Measurements from ENCODE around the gene FKBP2. TPM values are rescaled to one million over a fixed set of nuclear protein-coding genes. Genes with fewer than 3 reads are reported as not detected.

Gene FKBP2
- total RNA-seq, 4 donors from 2014 or later, result 38.2 to 101 (median 57.8) TPM

GRCh38 chr11:64291752-64292459 is 51.0 kb downstream of the FKBP2 start:
- peaks cover 0 to 23% (median 9%) of the 10 kb centered on the region in 4 donors for H3K4me1 ChIP-seq
- DNase-seq (ENCODE audit: low spot score in 2 of 2), result no peak
- H3K4me3 ChIP-seq, result peak overlapping the region in 2 of 4 donors; percentile 23 to 44
- H3K9me3 ChIP-seq, result no peaks in the 10 kb centered on the region
- H3K27ac ChIP-seq, result no peak overlapping the region
- H3K27me3 ChIP-seq, result peaks cover 0 to 69% of the 10 kb centered on the region in 2 donors
- TF ChIP-seq CTCF (IDR thresholded peaks at IDR 0.05) (no peak), POLR2A (IDR thresholded peaks at IDR 0.05) (no peak), EP300 (IDR thresholded peaks at IDR 0.05) (no peak)
- 0 to 1% methylated on average over 42 to 52 of the region's 96 CpGs for WGBS, 2 donors
- H3K36me3 ChIP-seq, result peaks cover 0 to 18% (median 0%) of the 10 kb centered on the region in 3 donors

DNA sequence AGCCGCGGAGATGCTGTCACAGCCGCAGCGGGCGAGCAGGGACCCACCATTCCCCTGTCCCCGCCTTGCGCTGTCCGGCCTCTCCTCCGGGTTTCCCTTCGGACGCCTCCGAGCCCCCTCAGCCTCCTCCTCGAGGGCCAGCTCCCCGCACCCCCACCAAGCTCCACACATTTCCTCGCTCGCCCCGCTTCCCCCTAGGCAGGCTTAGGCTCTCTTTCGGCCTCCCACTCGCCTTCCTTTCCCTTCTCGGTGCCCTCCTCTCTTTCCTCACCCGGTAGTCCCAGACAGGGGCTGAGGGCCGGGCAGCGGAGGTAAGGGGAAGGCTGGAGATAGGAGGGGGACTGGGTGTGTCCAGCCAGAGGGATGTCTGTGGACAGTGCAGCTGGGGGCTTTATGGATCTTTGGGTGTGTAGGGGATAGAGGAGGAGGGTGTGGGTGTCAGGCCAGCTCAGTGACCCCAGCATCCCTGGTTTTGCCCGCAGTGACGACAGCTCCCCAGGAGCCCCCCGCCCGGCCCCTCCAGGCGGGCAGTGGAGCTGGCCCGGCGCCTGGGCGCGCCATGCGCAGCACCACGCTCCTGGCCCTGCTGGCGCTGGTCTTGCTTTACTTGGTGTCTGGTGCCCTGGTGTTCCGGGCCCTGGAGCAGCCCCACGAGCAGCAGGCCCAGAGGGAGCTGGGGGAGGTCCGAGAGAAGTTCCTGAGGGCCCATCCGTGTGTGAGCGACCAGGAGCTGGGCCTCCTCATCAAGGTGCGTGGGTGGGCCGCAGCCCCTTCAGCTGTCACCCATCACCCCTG is 51.8 kb downstream of the FKBP2 start:
- peak overlapping the region in 2 of 4 donors; percentile 23 to 44 for H3K4me3 ChIP-seq
- H3K27ac ChIP-seq, result no peak overlapping the region
- WGBS, 2 donors, result 23 to 36% methylated on average over 33 to 39 of the region's 42 CpGs
- H3K4me1 ChIP-seq, result peaks cover 0 to 26% (median 9%) of the 10 kb centered on the region in 4 donors
- peaks cover 0 to 76% of the 10 kb centered on the region in 2 donors for H3K27me3 ChIP-seq
- no peaks in the 10 kb centered on the region for H3K9me3 ChIP-seq
- DNase-seq (ENCODE audit: low spot score in 2 of 2), result no peak
- H3K36me3 ChIP-seq, result peaks cover 0 to 18% (median 0%) of the 10 kb centered on the region in 3 donors
- TF ChIP-seq POLR2A (IDR thresholded peaks at IDR 0.05) (no peak), EP300 (IDR thresholded peaks at IDR 0.05) (no peak), CTCF (IDR thresholded peaks at IDR 0.05) (no peak)

Other genes starting within 250 kb of the FKBP2 start
- gene FLRT1, start 205.2 kb upstream of the FKBP2 start, total RNA-seq, result 1 to 10 TPM in 1 of 4 donors, under 1 TPM in 3; 0.39 to 2.1 (median 0.52) TPM
- 10 to 100 TPM; 30.6 to 45.0 (median 35.0) TPM for gene MACROD1, start 75.0 kb upstream of the FKBP2 start, total RNA-seq
- gene STIP1, start 54.9 kb upstream of the FKBP2 start, total RNA-seq, result 100 to 1,000 TPM in 1 of 4 donors, 10 to 100 TPM in 3; 53.3 to 109 (median 79.8) TPM
- gene FERMT3, start 34.4 kb upstream of the FKBP2 start, total RNA-seq, result 10 to 100 TPM; 17.2 to 83.1 (median 29.6) TPM
- 10 to 100 TPM; 64.9 to 74.7 (median 68.7) TPM for gene TRPT1, start 14.9 kb upstream of the FKBP2 start, total RNA-seq
- gene NUDT22, start 14.8 kb upstream of the FKBP2 start, total RNA-seq, result 10 to 100 TPM; 33.0 to 83.7 (median 60.2) TPM
- 10 to 100 TPM; 20.1 to 42.0 (median 25.8) TPM for gene DNAJC4, start 10.5 kb upstream of the FKBP2 start, total RNA-seq
- 100 to 1,000 TPM in 2 of 4 donors, 10 to 100 TPM in 2; 84.3 to 129 (median 109) TPM for gene VEGFB, start 6.5 kb upstream of the FKBP2 start, total RNA-seq
- 100 to 1,000 TPM in 1 of 4 donors, 10 to 100 TPM in 3; 79.7 to 187 (median 91.4) TPM for gene PPP1R14B, start 5.8 kb downstream of the FKBP2 start, total RNA-seq
- 10 to 100 TPM; 18.0 to 44.4 (median 27.1) TPM for gene PLCB3, start 10.4 kb downstream of the FKBP2 start, total RNA-seq
- gene BAD, start 43.6 kb downstream of the FKBP2 start, total RNA-seq, result 100 to 1,000 TPM; 110 to 143 (median 124) TPM
- 10 to 100 TPM; 12.5 to 25.7 (median 20.0) TPM for gene GPR137, start 44.8 kb downstream of the FKBP2 start, total RNA-seq
- gene KCNK4, start 50.2 kb downstream of the FKBP2 start, total RNA-seq, result 1 to 10 TPM in 1 of 4 donors, not detected in 3; 1.2 TPM
- not detected for gene CATSPERZ, start 59.3 kb downstream of the FKBP2 start, total RNA-seq
- gene ESRRA, start 64.4 kb downstream of the FKBP2 start, total RNA-seq, result 10 to 100 TPM; 26.0 to 39.3 (median 28.7) TPM
- gene TRMT112, start 76.5 kb downstream of the FKBP2 start, total RNA-seq, result 100 to 1,000 TPM; 290 to 381 (median 327) TPM
- 100 to 1,000 TPM; 142 to 246 (median 204) TPM for gene PRDX5, start 77.0 kb downstream of the FKBP2 start, total RNA-seq
- 10 to 100 TPM in 3 of 4 donors, 1 to 10 TPM in 1; 6.9 to 48.0 (median 14.4) TPM for gene CCDC88B, start 99.1 kb downstream of the FKBP2 start, total RNA-seq
- 10 to 100 TPM; 23.7 to 34.3 (median 26.2) TPM for gene RPS6KA4, start 118.1 kb downstream of the FKBP2 start, total RNA-seq